ENCODE data around the gene GRM4.
A peak's percentile ranks its signal among the peaks of the same experiment; 100 is the strongest.

The GRM4 gene

GRCh38 chr6:34064675-34065074, 81.2 kb downstream of the GRM4 start:
- TF ChIP-seq CTCF (conservative IDR thresholded peaks at IDR 0.05) = no peak

GRCh38 chr6:34063651-34064050, 82.2 kb downstream of the GRM4 start:
- H3K27ac ChIP-seq = no peak overlapping the region
- TF ChIP-seq CTCF (conservative IDR thresholded peaks at IDR 0.05) = no peak

More at GRCh38 chr6:34064675-34065074, 81.2 kb downstream of the GRM4 start:
- H3K27ac ChIP-seq = no peak overlapping the region

GRCh38 chr6:34062815-34063214, 83.1 kb downstream of the GRM4 start:
- no peak overlapping the region for H3K27ac ChIP-seq
- TF ChIP-seq CTCF (conservative IDR thresholded peaks at IDR 0.05) = peak; percentile 19; the same call in 1 of the 2 replicates

- TF ChIP-seq CTCF (conservative IDR thresholded peaks at IDR 0.05) = no peak
- no peak overlapping the region for H3K27ac ChIP-seq
Observed at GRCh38 chr6:34062156-34062555, 83.7 kb downstream of the GRM4 start.

GRCh38 chr6:34061348-34061747, 84.5 kb downstream of the GRM4 start:
- H3K27ac ChIP-seq = no peak overlapping the region
- TF ChIP-seq CTCF (conservative IDR thresholded peaks at IDR 0.05) = no peak

- TF ChIP-seq CTCF (conservative IDR thresholded peaks at IDR 0.05) = no peak
- H3K27ac ChIP-seq = no peak overlapping the region
Observed at GRCh38 chr6:34059914-34060313, 86.0 kb downstream of the GRM4 start.

- H3K27ac ChIP-seq = no peak overlapping the region
- no peak for TF ChIP-seq CTCF (conservative IDR thresholded peaks at IDR 0.05)
Observed at GRCh38 chr6:34059136-34059731, 86.7 kb downstream of the GRM4 start.
